Natural killer cell treated with Interleukin-12 subunit alpha and Interleukin-12 subunit beta and Interleukin-15 and Interleukin-18, amount 100 ng/mL, for 72 hours (primary cell): ENCODE data around the gene APBB2. TPM values are rescaled to one million over a fixed set of nuclear protein-coding genes. Genes with fewer than 3 reads are reported as not detected.

Experiments used
- ATAC-seq, 2 donors: fragments of 150-1000 bp; cut with Tn5 transposase in 1 of 2; sonication (Bioruptor Pico), chemical (Tn5 transposase) in 1 of 2; 2 replicates each; pipeline ENCODE4 v1.10.0; 2021
- DNase-seq: peaks from one replicate; pipeline ENCODE4 v3.0.0; 2022; ENCODE audit warnings: low spot score
- H3K27ac Mint-ChIP-seq, 2 donors: 1 replicate in 1 of 2; 2 replicates in 1 of 2; pipeline ENCODE4 v1.8.0; 2022; ENCODE audit warnings: mixed read lengths in 2 of 2, mild to moderate bottlenecking in 1 of 2, moderate library complexity in 1 of 2
- H3K27me3 Mint-ChIP-seq, 2 donors: 1 replicate in 1 of 2; 2 replicates in 1 of 2; pipeline ENCODE4 v1.8.0; 2022; ENCODE audit warnings: mixed read lengths in 2 of 2
- H3K36me3 Mint-ChIP-seq: one replicate; pipeline ENCODE4 v1.8.0; 2022; ENCODE audit warnings: mixed read lengths
- H3K4me1 Mint-ChIP-seq, 2 donors: 1 replicate in 1 of 2; 2 replicates in 1 of 2; pipeline ENCODE4 v1.8.0; 2022; ENCODE audit warnings: low read depth in 2 of 2, mixed read lengths in 2 of 2, mild to moderate bottlenecking in 1 of 2
- H3K4me3 Mint-ChIP-seq: one replicate; pipeline ENCODE4 v1.8.0; 2022; ENCODE audit warnings: mixed read lengths
- H3K9me3 Mint-ChIP-seq: 2 replicates; pipeline ENCODE4 v1.8.0; 2022; ENCODE audit warnings: mixed read lengths
- total RNA-seq, 2 donors: library from RNA; stranded (reverse); gene quantifications; one replicate each; pipeline ENCODE4 v1.2.3, GENCODE V29; 2022

APBB2 gene
- total RNA-seq, 2 donors from 2014 or later: 18.7 to 31.9 TPM

GRCh38 chr4:40785727-40786126, 428.6 kb downstream of the APBB2 start:
- H3K9me3 Mint-ChIP-seq: no peaks in the 10 kb centered on the region
- peaks cover 9 to 23% of the 10 kb centered on the region in 2 donors for H3K27me3 Mint-ChIP-seq
- no peaks in the 10 kb centered on the region for H3K4me1 Mint-ChIP-seq
- ATAC-seq (no peak), DNase-seq (no peak)
- no peaks in the 10 kb centered on the region for H3K36me3 Mint-ChIP-seq
- H3K4me3 Mint-ChIP-seq: no peak overlapping the region
- no peak overlapping the region for H3K27ac Mint-ChIP-seq

- no peak overlapping the region for H3K27ac Mint-ChIP-seq
- no peaks in the 10 kb centered on the region for H3K4me1 Mint-ChIP-seq
- no peak overlapping the region for H3K4me3 Mint-ChIP-seq
- peaks cover 2% of the 10 kb centered on the region for H3K9me3 Mint-ChIP-seq
- peaks cover 10% of the 10 kb centered on the region in 2 donors for H3K27me3 Mint-ChIP-seq
- no peaks in the 10 kb centered on the region for H3K36me3 Mint-ChIP-seq
- ATAC-seq (no peak), DNase-seq (no peak)
These were observed 431.5 kb downstream of the APBB2 start for GRCh38 chr4:40782876-40783275.

DNA sequence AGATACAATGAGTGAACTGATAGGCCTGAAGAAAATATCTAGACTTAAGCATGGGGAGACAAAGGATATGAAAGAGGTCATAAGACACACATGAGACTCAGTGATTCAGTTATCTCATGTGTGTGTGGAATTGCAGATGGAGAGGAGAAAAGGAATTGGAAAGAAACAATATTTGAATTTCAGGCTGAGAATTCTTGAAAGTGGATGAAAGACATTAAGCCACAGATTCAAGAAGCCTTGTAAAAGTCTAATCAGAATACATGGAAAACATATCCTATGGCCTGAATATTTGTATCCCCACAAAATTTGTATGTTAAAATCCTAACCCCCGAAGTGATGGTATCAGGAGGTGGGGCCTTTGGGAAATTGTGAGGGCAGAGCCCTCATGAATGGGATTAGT, 436.3 kb downstream of the APBB2 start:
- no peak overlapping the region for H3K4me3 Mint-ChIP-seq
- H3K27me3 Mint-ChIP-seq: peaks cover under 1 to 7% of the 10 kb centered on the region in 2 donors
- ATAC-seq: no peak
- H3K4me1 Mint-ChIP-seq: no peaks in the 10 kb centered on the region
- peaks cover 4% of the 10 kb centered on the region for H3K9me3 Mint-ChIP-seq
- no peak overlapping the region for H3K27ac Mint-ChIP-seq
- DNase-seq: no peak
- no peaks in the 10 kb centered on the region for H3K36me3 Mint-ChIP-seq

DNA sequence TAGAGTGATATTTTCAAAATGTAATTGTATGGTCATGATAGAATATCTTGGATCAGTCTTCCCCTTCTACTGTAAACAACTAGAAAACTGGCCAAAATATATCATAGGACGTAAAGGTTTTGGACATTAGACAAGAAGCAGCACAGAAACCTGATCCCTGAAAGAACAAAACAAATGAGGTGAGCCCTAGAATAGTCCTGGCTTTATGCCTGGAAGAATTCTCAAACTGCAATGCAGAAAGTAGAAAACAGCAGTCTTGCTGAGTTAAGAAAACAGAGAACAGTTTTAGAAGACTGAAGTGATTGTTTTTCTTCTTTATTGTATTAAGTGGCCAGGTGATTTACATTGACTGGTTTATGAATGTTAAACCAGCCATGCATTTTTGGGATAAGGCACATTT, 445.1 kb downstream of the APBB2 start:
- H3K36me3 Mint-ChIP-seq: peaks cover 5% of the 10 kb centered on the region
- DNase-seq (no peak), ATAC-seq (no peak)
- peaks cover 18 to 34% of the 10 kb centered on the region in 2 donors for H3K27me3 Mint-ChIP-seq
- no peak overlapping the region for H3K27ac Mint-ChIP-seq
- no peaks in the 10 kb centered on the region for H3K9me3 Mint-ChIP-seq
- no peak overlapping the region for H3K4me3 Mint-ChIP-seq
- no peaks in the 10 kb centered on the region for H3K4me1 Mint-ChIP-seq

DNA sequence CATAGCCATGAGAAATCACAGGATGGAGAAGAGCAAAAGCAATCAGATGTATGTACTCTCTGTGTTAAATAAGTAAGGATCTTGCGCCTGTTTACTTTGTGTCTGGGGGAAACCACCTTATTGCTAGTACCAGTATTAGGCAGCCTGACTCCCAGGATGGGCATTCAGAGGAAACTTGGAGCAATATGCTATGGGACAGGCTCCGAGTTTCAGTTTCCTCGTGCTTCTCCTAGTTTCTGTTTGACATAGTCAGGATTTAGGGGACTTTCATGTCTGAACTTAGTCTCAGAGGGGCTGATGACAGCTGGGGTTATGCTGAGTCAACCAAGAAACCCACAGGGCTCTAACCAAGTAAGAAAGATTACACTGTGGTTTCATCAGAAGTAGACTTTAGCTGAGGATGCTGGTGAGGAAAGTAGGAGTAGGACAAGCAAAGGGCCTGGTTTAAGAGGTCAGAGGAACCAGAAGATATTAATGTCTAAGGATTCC, 451.1 kb downstream of the APBB2 start:
- H3K4me1 Mint-ChIP-seq: peaks cover 10 to 12% of the 10 kb centered on the region in 2 donors

More for the DNA sequence above, 451.1 kb downstream of the APBB2 start:
- DNase-seq (peak; percentile 73), ATAC-seq (peak; percentile 99)
- peak overlapping the region; percentile 11 to 78 for H3K27ac Mint-ChIP-seq
- peaks cover 8 to 11% of the 10 kb centered on the region in 2 donors for H3K27me3 Mint-ChIP-seq
- H3K4me3 Mint-ChIP-seq: peak overlapping the region; percentile 61
- H3K36me3 Mint-ChIP-seq: peaks cover 5% of the 10 kb centered on the region
- H3K9me3 Mint-ChIP-seq: no peaks in the 10 kb centered on the region

Other genes with a start within 250 kb of the APBB2 start
- gene UCHL1, start 42.4 kb upstream of the APBB2 start, total RNA-seq: 1 to 10 TPM; 1.9 to 2.7 TPM